ENCODE results near the gene ADAMTSL5. TPM values are rescaled to one million over a fixed set of nuclear protein-coding genes. Genes with fewer than 3 reads are reported as not detected.

ADAMTSL5 gene
- total and polyA plus RNA-seq, 2 of the 8 experiments (the other 6 are each of a cell fraction or from before 2014, with no cell fraction given), result 0.82 to 0.99 TPM

- H3K23me2 ChIP-seq (ENCODE audit: low read depth, low read length), result no peaks in the 10 kb centered on the region
- H3K4me3 ChIP-seq (ENCODE audit: extremely low read depth in 1 of 4, insufficient read depth in 2 of 4, low read depth in 3 of 4, low read length in 4 of 4), result no peak overlapping the region
- no peak overlapping the region for H3K23ac ChIP-seq (ENCODE audit: insufficient read length)
- H3K27me3 ChIP-seq (replicated peaks in 1 of 4; ENCODE audit: control insufficient read depth in 3 of 4, extremely low read depth in 1 of 4, insufficient read depth in 3 of 4, low read length in 3 of 4), result no peaks in the 10 kb centered on the region
- peaks cover 0 to 8% (median 6%) of the 10 kb centered on the region in 4 experiments; a peak in 6 of 7 replicates for H3K4me1 ChIP-seq (replicated peaks in 1 of 4; ENCODE audit: control insufficient read depth in 3 of 4, insufficient read depth in 4 of 4, low read length in 3 of 4)
- ChIA-PET CTCF (ENCODE audit: partially characterized antibody) (interaction anchor here (1.6 to 1.8 kb wide), 2 partner anchors 15 to 16 kb away, joined by 8 to 10 read pairs; no protein-coding TSS in a partner anchor), POLR2A (ENCODE audit: partially characterized antibody) (interaction anchor here (1.8 to 1.9 kb wide), 2 partner anchors 10 to 14 kb away, joined by 4 to 5 read pairs; no protein-coding TSS in a partner anchor)
- TF ChIP-seq JUN (IDR thresholded peaks at IDR 0.05; ENCODE audit: low read depth, low read length), result no peak
- no peak for TF ChIP-seq EZH2 (IDR thresholded peaks at IDR 0.05; ENCODE audit: low read depth, low read length, severe bottlenecking)
- no peak for TF ChIP-seq RFX5 (IDR thresholded peaks at IDR 0.05; ENCODE audit: borderline replicate concordance, low read depth, low read length)
- no peak for TF ChIP-seq GTF2F1 (IDR thresholded peaks at IDR 0.05; ENCODE audit: borderline replicate concordance, low read depth, low read length)
- no peak for TF ChIP-seq SIRT6 (IDR thresholded peaks at IDR 0.05; ENCODE audit: low read length)
- no peak for TF ChIP-seq RBBP5 (IDR thresholded peaks at IDR 0.05; ENCODE audit: borderline replicate concordance, low read depth, low read length)
- TF ChIP-seq FOSL1 (IDR thresholded peaks at IDR 0.05; ENCODE audit: insufficient read depth, low read depth, low read length), result no peak
- no peak for TF ChIP-seq TCF12 (IDR thresholded peaks at IDR 0.05; ENCODE audit: low read depth, low read length)
- no peak overlapping the region for H3K14ac ChIP-seq (ENCODE audit: insufficient read length)
- no peak for FAIRE-seq
- H2BK20ac ChIP-seq (ENCODE audit: low read length), result no peak overlapping the region
- no peak overlapping the region for H3K9ac ChIP-seq (replicated peaks in 1 of 4; ENCODE audit: extremely low read depth in 1 of 4, low read depth in 3 of 4, low read length in 3 of 4)
- H3K56ac ChIP-seq (replicated peaks; ENCODE audit: insufficient read length, low read depth, low read length), result no peak overlapping the region
- peaks cover 36 to 51% of the 10 kb centered on the region in 2 experiments for H4K20me1 ChIP-seq (replicated peaks in 1 of 2; ENCODE audit: control insufficient read depth in 1 of 2, insufficient read depth in 2 of 2, low read length in 2 of 2)
- H2BK12ac ChIP-seq (ENCODE audit: low read depth, low read length), result no peak overlapping the region
- no peak overlapping the region for H3K4ac ChIP-seq (replicated peaks; ENCODE audit: insufficient read length, low read depth, low read length)
- no peak overlapping the region for H3K4me2 ChIP-seq (ENCODE audit: insufficient read depth in 1 of 2, low read depth in 2 of 2, low read length in 2 of 2)
- H3K79me2 ChIP-seq (ENCODE audit: control insufficient read depth in 1 of 2, insufficient read depth in 2 of 2, low read length in 2 of 2), result peaks cover 12 to 70% of the 10 kb centered on the region in 2 experiments
- peaks cover 28% of the 10 kb centered on the region for H3K79me1 ChIP-seq (ENCODE audit: low read depth, low read length)
- H4K8ac ChIP-seq (ENCODE audit: extremely low read depth, insufficient read depth, low read length), result peak overlapping the region; percentile 57; the same call in 1 of the 2 replicates
- no peak overlapping the region for H4K5ac ChIP-seq (ENCODE audit: insufficient read length, low read depth, low read length)
- WGBS, 2 experiments (ENCODE audit: extremely low coverage in 1 of 2, insufficient coverage in 1 of 2, insufficient read length in 1 of 2, insufficient replicate concordance in 2 of 2, low coverage in 1 of 2, low lambda C conversion rate in 2 of 2, missing lambda C conversion rate in 1 of 2), result 92% methylated on average over 17 of the region's 17 CpGs; no CpG with 5 or more reads in 1 of the 2 experiments
- H2BK15ac ChIP-seq (ENCODE audit: low read length), result no peak overlapping the region
- peaks cover 0 to 6% (median 0%) of the 10 kb centered on the region in 4 experiments; a peak in 4 of 8 replicates for H3K36me3 ChIP-seq (ENCODE audit: control insufficient read depth in 2 of 4, insufficient read depth in 4 of 4, low read length in 3 of 4)
- H2BK5ac ChIP-seq (ENCODE audit: low read depth, low read length), result no peak overlapping the region
- H3K9me3 ChIP-seq (ENCODE audit: insufficient read depth in 2 of 2, low read depth in 1 of 2, low read length in 1 of 2), result no peaks in the 10 kb centered on the region
- no peak overlapping the region for H2AK5ac ChIP-seq (ENCODE audit: low read depth, low read length)
- H3K18ac ChIP-seq (ENCODE audit: extremely low read depth, low read length), result no peak overlapping the region
- no peak overlapping the region for H2AFZ ChIP-seq (ENCODE audit: low read length)
- H3K27ac ChIP-seq (ENCODE audit: low read depth, low read length), result no peak overlapping the region
- H4K91ac ChIP-seq (replicated peaks; ENCODE audit: insufficient read length, low read length), result no peak overlapping the region
- no peak for DNase-seq (ENCODE audit: low read depth in 1 of 2, low spot score in 2 of 2)
- H2BK120ac ChIP-seq (replicated peaks; ENCODE audit: low read depth, low read length), result no peak overlapping the region
Measured at GRCh38 chr19:1561236-1561842, 48.5 kb upstream of the ADAMTSL5 start.
